Dedifferentiated amniotic fluid mesenchymal stem cell (primary cell): ENCODE measurements around the gene KLHL29.

Experiments
- DNase-seq: peaks from one replicate; pipeline ENCODE4 v3.0.0-alpha.2; 2016; ENCODE audit errors: extremely low spot score

Gene KLHL29

GRCh38 chr2:23569761-23570365 lies 184.9 kb downstream of the KLHL29 start:
- no peak for DNase-seq

GRCh38 chr2:23571085-23571484 lies 186.1 kb downstream of the KLHL29 start:
- DNase-seq, result no peak

GRCh38 chr2:23571527-23572282 lies 186.7 kb downstream of the KLHL29 start:
- DNase-seq, result no peak

GRCh38 chr2:23574919-23575654 lies 190.1 kb downstream of the KLHL29 start:
- no peak for DNase-seq

- DNase-seq, result no peak
Measured at GRCh38 chr2:23578964-23579671, 194.1 kb downstream of the KLHL29 start.

- DNase-seq, result no peak
Measured at GRCh38 chr2:23579674-23580073, 194.7 kb downstream of the KLHL29 start.

- DNase-seq, result no peak
Measured at GRCh38 chr2:23583467-23583866, 198.5 kb downstream of the KLHL29 start.

- no peak for DNase-seq
Measured at GRCh38 chr2:23584054-23584745, 199.2 kb downstream of the KLHL29 start.

- DNase-seq, result no peak
Measured at GRCh38 chr2:23585273-23586170, 200.5 kb downstream of the KLHL29 start.

- DNase-seq, result no peak
Measured at GRCh38 chr2:23586741-23587306, 201.8 kb downstream of the KLHL29 start.

GRCh38 chr2:23587341-23587880 lies 202.4 kb downstream of the KLHL29 start:
- no peak for DNase-seq

GRCh38 chr2:23588106-23588505 lies 203.1 kb downstream of the KLHL29 start:
- DNase-seq, result no peak

- no peak for DNase-seq
Measured at GRCh38 chr2:23588508-23589201, 203.7 kb downstream of the KLHL29 start.

GRCh38 chr2:23589220-23589647 lies 204.3 kb downstream of the KLHL29 start:
- no peak for DNase-seq

GRCh38 chr2:23589739-23590138 lies 204.8 kb downstream of the KLHL29 start:
- DNase-seq, result no peak

- DNase-seq, result no peak
Measured at GRCh38 chr2:23590241-23590869, 205.4 kb downstream of the KLHL29 start.

- no peak for DNase-seq
Measured at GRCh38 chr2:23591111-23591510, 206.1 kb downstream of the KLHL29 start.

GRCh38 chr2:23592061-23592685 lies 207.2 kb downstream of the KLHL29 start:
- DNase-seq, result no peak
